ENCODE data around the gene PLEKHG2. TPM values are rescaled to one million over a fixed set of nuclear protein-coding genes. Genes with fewer than 3 reads are reported as not detected.

Gene PLEKHG2
- total and polyA plus RNA-seq, 9 of the 15 experiments (the other 6 are each of a cell fraction or from before 2014, with no cell fraction given): 0.98 to 45.7 (median 9.8) TPM

DNA sequence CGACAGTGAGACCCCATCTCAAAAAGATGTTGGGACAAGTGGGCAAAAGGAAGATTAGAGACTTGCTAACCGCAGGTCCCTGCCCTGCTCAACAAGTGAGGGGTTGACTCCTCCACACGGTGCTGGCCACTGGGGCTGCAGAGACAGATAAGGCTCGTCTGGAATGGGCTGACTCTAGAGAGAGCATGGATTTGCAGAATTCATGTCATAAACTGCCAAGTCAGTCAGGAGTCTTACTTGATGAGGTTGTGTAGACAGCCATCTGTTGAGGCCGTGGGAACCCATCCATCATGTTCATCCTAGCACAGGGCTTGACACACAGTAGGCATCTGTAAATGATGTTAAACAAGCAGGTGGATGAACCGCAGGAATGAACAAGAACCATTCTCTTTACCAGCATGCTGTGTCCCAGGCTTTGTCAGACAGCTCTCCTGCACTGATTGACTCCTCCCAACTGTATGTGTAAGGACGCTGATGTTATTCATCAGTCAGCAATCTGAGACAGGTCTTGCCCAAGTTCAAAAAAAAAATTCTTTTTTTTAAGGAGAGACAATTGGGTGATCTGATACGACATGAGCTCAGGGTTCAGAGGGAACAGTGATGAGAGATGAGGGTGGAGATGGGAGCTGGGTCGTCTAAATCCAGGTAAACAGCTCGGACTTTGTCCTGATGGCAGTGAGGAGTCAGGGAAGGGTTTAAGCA is 30.4 kb upstream of the PLEKHG2 start:
- Histone ChIP-seq H3K79me2 (ENCODE audit: control insufficient read depth, insufficient read depth, low read length) (0 out of 3 replicates have a peak, but pooled peaks cover 3% of the 10 kb centered on the region), H3K36me3 (ENCODE audit: control insufficient read depth, insufficient read depth, low read length) (peaks cover 100% of the 10 kb centered on the region), H3K9me3 (replicated peaks; ENCODE audit: control insufficient read depth, insufficient read depth, low read depth, low read length) (no peaks in the 10 kb centered on the region), H3K27me3 (ENCODE audit: control insufficient read depth in 2 of 2, insufficient read depth in 2 of 2, low read length in 2 of 2) (no peaks in the 10 kb centered on the region), H3K9ac (ENCODE audit: insufficient read depth in 1 of 2, low read depth in 2 of 2, low read length in 2 of 2) (no peak overlapping the region), H3K9me1 (ENCODE audit: control insufficient read depth, insufficient read depth, low read length) (peaks cover 13% of the 10 kb centered on the region), H3K4me3 (no peak overlapping the region), H3K4me2 (ENCODE audit: insufficient read depth, low read length) (no peak overlapping the region), H3K27ac (ENCODE audit: extremely low read depth, low read depth, low read length) (no peak overlapping the region), H4K20me1 (replicated peaks; ENCODE audit: control insufficient read depth, insufficient read depth, low read length) (peaks cover 30% of the 10 kb centered on the region), H3K4me1 (replicated peaks in 1 of 2; ENCODE audit: control insufficient read depth in 2 of 2, insufficient read depth in 2 of 2, low read length in 2 of 2) (peaks cover 17 to 32% of the 10 kb centered on the region in 2 experiments), H2AFZ (ENCODE audit: low read depth, low read length) (no peak overlapping the region)
- CTCF ChIA-PET (ENCODE audit: low intra/inter-chr PET ratio): no interaction called here
- POLR2A ChIA-PET: interaction anchor here (1.0 to 1.4 kb wide), 3 partner anchors 9 to 220 kb away, joined by 3 to 9 read pairs (median 3); partner anchors contain the start of genes MED29, PAF1 and ZFP36
- intact Hi-C loops (cut with micrococcal nuclease): no loop called here
- DNase-seq (ENCODE audit: extremely low read depth in 1 of 4, low spot score in 3 of 4) (peak in 3 of 4 experiments; percentile 48 to 90 (median 84)), ATAC-seq (peak; percentile 93), FAIRE-seq (peak; percentile 99)
- WGBS (ENCODE audit: insufficient coverage, low coverage, missing lambda C conversion rate): 23% methylated on average over 10 of the region's 10 CpGs
- in situ Hi-C loops (cut with MboI): no loop called here
- BruUV-seq (replicated peaks): no TSS peak
- peak in 1 of 3 experiments; percentile 62; a peak in 2 of 6 replicates for TF ChIP-seq ZBTB11 (CRISPR knock-in tag; IDR thresholded peaks at IDR 0.05)
- TF ChIP-seq HMG20B (CRISPR knock-in tag; IDR thresholded peaks at IDR 0.05): no peak
- TF ChIP-seq ZNF609 (CRISPR knock-in tag; IDR thresholded peaks at IDR 0.05; ENCODE audit: borderline replicate concordance): no peak; the same call in 1 of the 2 replicates
- TF ChIP-seq, protein P1, sequence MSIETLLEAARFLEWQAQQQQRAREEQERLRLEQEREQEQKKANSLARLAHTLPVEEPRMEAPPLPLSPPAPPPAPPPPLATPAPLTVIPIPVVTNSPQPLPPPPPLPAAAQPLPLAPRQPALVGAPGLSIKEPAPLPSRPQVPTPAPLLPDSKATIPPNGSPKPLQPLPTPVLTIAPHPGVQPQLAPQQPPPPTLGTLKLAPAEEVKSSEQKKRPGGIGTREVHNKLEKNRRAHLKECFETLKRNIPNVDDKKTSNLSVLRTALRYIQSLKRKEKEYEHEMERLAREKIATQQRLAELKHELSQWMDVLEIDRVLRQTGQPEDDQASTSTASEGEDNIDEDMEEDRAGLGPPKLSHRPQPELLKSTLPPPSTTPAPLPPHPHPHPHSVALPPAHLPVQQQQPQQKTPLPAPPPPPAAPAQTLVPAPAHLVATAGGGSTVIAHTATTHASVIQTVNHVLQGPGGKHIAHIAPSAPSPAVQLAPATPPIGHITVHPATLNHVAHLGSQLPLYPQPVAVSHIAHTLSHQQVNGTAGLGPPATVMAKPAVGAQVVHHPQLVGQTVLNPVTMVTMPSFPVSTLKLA (conservative IDR thresholded peaks at IDR 0.05): peak in 1 of 2 experiments; percentile 72; a peak in 2 of 4 replicates
- TF ChIP-seq NFXL1 (CRISPR knock-in tag; IDR thresholded peaks at IDR 0.05): no peak
- TF ChIP-seq TSC22D4 (tag; IDR thresholded peaks at IDR 0.05): no peak
- no peak for TF ChIP-seq XRCC3 (IDR thresholded peaks at IDR 0.05)
- TF ChIP-seq HOXB6 (CRISPR knock-in tag; IDR thresholded peaks at IDR 0.05; ENCODE audit: borderline replicate concordance): no peak
- peak; percentile 82 for TF ChIP-seq DMBX1 (CRISPR knock-in tag; IDR thresholded peaks at IDR 0.05; ENCODE audit: borderline replicate concordance)
- peak; percentile 80 for TF ChIP-seq PML (IDR thresholded peaks at IDR 0.05; ENCODE audit: low read length)
- no peak for TF ChIP-seq NR1H2 (CRISPR knock-in tag; IDR thresholded peaks at IDR 0.05)
